HepG2 (cell line): ENCODE data around the gene KLHL11. TPM values are rescaled to one million over a fixed set of nuclear protein-coding genes. Genes with fewer than 3 reads are reported as not detected.

Source experiments
- ARID2 ChIP-seq: sonication (generic); formaldehyde crosslinking; IDR thresholded peaks from 2 replicates; pipeline ENCODE4 v1.8.1; 2022; ENCODE audit warnings: mild to moderate bottlenecking, missing genetic modification reagents, borderline replicate concordance
- ARNT2 ChIP-seq: sonication (generic); formaldehyde crosslinking; IDR thresholded peaks from 2 replicates; pipeline ENCODE4 v1.8.0; 2022; ENCODE audit warnings: mild to moderate bottlenecking, low read depth, missing genetic modification reagents, moderate library complexity
- CAMTA2 ChIP-seq: sonication (generic); formaldehyde crosslinking; IDR thresholded peaks from 2 replicates; pipeline ENCODE4 v1.4.0; 2020; ENCODE audit warnings: mild to moderate bottlenecking, missing genetic modification reagents, borderline replicate concordance
- JDP2 ChIP-seq: sonication (generic); formaldehyde crosslinking; IDR thresholded peaks from 2 replicates; pipeline ENCODE4 v1.8.1; 2022; ENCODE audit warnings: missing genetic modification reagents, borderline replicate concordance
- MAF1 ChIP-seq: sonication (generic); formaldehyde crosslinking; IDR thresholded peaks from 2 replicates; pipeline ENCODE4 v1.5.0; 2020; ENCODE audit warnings: missing genetic modification reagents, borderline replicate concordance
- MAZ ChIP-seq, 2 experiments: sonication (generic) in 1 of 2; formaldehyde crosslinking in 1 of 2; IDR thresholded peaks; 2 replicates each; pipeline versions ENCODE4 v1.5.0 to v1.6.1; 2012 to 2020; ENCODE audit warnings: low read depth in 2 of 2, mild to moderate bottlenecking in 2 of 2, borderline replicate concordance in 1 of 2, improper control_type of control experiment in 1 of 2, low read length in 1 of 2, missing genetic modification reagents in 1 of 2, moderate library complexity in 1 of 2
- ONECUT2 ChIP-seq: sonication (generic); formaldehyde crosslinking; IDR thresholded peaks from 2 replicates; pipeline ENCODE4 v1.4.0; 2020; ENCODE audit warnings: missing genetic modification reagents
- PAX8 ChIP-seq: sonication (generic); formaldehyde crosslinking; IDR thresholded peaks from 2 replicates; pipeline ENCODE4 v1.8.0; 2022; ENCODE audit warnings: mild to moderate bottlenecking, missing genetic modification reagents, borderline replicate concordance
- RBM22 ChIP-seq: fragments of 200-400 bp; formaldehyde crosslinking; optimal IDR thresholded peaks from 2 replicates; pipeline ENCODE3; 2017; ENCODE audit warnings: mild to moderate bottlenecking, low read length, moderate library complexity
- SP1 ChIP-seq, 2 experiments: fragments of 450-650 bp in 1 of 2; sonication (generic) in 1 of 2; formaldehyde crosslinking in 1 of 2; IDR thresholded peaks; 2 replicates each; pipeline versions ENCODE4 v1.4.0 to v1.6.1; 2016 to 2020; ENCODE audit warnings: missing genetic modification reagents in 1 of 2
- TBX3 ChIP-seq: fragments of 450-650 bp; IDR thresholded peaks from 2 replicates; pipeline ENCODE4 v1.6.1; 2017; ENCODE audit warnings: antibody characterized with exemption, mild to moderate bottlenecking, inconsistent platforms, borderline replicate concordance
- TGIF2 ChIP-seq: IDR thresholded peaks from 2 replicates; pipeline ENCODE4 v1.6.1; 2016; ENCODE audit warnings: control low read depth, missing compliant biosample characterization
- YY1 ChIP-seq: IDR thresholded peaks from 2 replicates; pipeline ENCODE4 v1.6.1; 2011; ENCODE audit warnings: low read length, low read depth, moderate library complexity, mild to moderate bottlenecking; ENCODE audit not compliant: insufficient read depth, insufficient replicate concordance
- ZBED4 ChIP-seq: sonication (generic); formaldehyde crosslinking; IDR thresholded peaks from 2 replicates; pipeline ENCODE4 v1.4.0; 2020; ENCODE audit warnings: missing genetic modification reagents, borderline replicate concordance
- ZBTB34 ChIP-seq: sonication (generic); formaldehyde crosslinking; IDR thresholded peaks from 2 replicates; pipeline ENCODE4 v1.8.0; 2022; ENCODE audit warnings: mild to moderate bottlenecking, missing genetic modification reagents
- ZBTB39 ChIP-seq: sonication (generic); formaldehyde crosslinking; IDR thresholded peaks from 2 replicates; pipeline ENCODE4 v1.5.0; 2020; ENCODE audit warnings: missing genetic modification reagents
- ZSCAN12 ChIP-seq: sonication (generic); formaldehyde crosslinking; IDR thresholded peaks from 2 replicates; pipeline ENCODE4 v1.9.0; 2021; ENCODE audit warnings: mild to moderate bottlenecking, missing genetic modification reagents
- polyA plus RNA-seq, 8 experiments: library from polyadenylated mRNA; depleted of rRNA in 3 of 8; stranded (reverse) in 7 of 8; unstranded in 1 of 8; fragments of >200 nt; fragmentation: Illumina TruSeq in 4 of 8; extraction: Trizol in 4 of 8; gene quantifications; 2 replicates each; pipeline versions ENCODE4 v1.2.1 to v1.2.3, GENCODE V29; 2011 to 2016; ENCODE audit warnings: low read depth in 4 of 8, missing spikeins in 1 of 8, mixed read lengths in 1 of 8; ENCODE audit not compliant: insufficient read depth in 1 of 8
- total RNA-seq, 5 experiments: library from RNA; depleted of rRNA; stranded (reverse); fragments of >200 nt; fragmentation: Illumina TruSeq; extraction: Trizol; gene quantifications; 2 replicates each; pipeline ENCODE4 v1.2.3, GENCODE V29; 2016; ENCODE audit warnings: low read depth in 1 of 5
- TF ChIP-seq, protein P1 (sequence below): IDR thresholded peaks from 2 replicates; pipeline ENCODE4 v1.6.1; 2018; ENCODE audit warnings: missing genetic modification reagents, mild to moderate bottlenecking, missing compliant biosample characterization

The KLHL11 gene
- total and polyA plus RNA-seq, 2 of the 13 experiments (the other 11 are each of a cell fraction or from before 2014, with no cell fraction given), result 7.7 to 27.5 TPM

DNA sequence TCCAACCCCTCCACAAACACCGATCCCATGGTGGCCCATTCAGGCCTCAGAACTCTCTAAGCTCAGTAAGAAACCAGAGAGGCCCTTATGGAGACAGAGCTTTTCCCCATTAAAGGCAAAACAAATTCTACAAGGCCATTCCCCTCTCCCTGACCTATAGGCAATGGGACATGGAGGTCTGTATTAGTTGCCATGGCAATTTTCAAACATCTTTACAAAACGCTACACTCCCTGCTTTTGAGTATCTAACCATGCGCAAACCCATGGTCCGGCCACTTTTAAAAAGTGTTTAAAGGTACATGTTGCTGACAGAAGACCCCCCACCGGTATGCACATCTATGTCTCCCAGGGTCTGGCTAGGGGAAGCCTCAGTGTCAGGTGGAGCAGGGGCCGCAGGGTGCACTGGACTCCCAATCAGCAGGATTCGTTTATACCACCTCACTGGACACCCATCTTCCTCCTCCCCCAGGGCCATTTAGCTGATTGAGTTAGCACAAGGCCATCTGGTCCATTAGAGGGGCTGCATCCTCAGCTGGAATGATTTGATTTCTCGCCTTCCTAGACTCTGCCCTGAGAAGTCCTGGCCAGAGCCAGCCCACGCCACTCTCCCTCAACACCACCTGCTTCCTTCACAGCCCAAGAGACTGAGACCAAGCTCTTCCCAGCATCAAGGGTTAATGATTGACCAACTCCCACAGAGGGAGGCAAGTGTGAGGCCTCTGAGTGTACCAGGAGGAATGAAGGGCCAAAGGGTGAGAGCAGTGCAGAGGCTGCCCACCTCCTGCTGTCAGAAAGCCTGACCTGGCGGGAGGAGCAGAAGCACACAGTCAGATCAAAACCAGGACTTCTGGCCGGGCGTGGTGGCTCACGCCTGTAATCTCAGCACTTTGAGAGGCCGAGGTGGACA lies 42.7 kb upstream of the KLHL11 start (continued):
- TF ChIP-seq PAX8, result no peak
- peak; percentile 47; the same call in 1 of the 2 replicates for TF ChIP-seq MAZ (IDR thresholded peaks at IDR 0.05; ENCODE audit: borderline replicate concordance, low read depth, low read length)
- peak; percentile 69; the same call in 1 of the 2 replicates for TF ChIP-seq MAZ (CRISPR knock-in tag; IDR thresholded peaks at IDR 0.05; ENCODE audit: low read depth)
- no peak for TF ChIP-seq JDP2 (CRISPR knock-in tag)
- 0 out of 2 replicates have a peak, but pooled peaks have one; percentile 39 for TF ChIP-seq TBX3
- TF ChIP-seq ZBTB34, result no peak
- TF ChIP-seq ZSCAN12 (CRISPR knock-in tag), result no peak
- peak; percentile 52 for TF ChIP-seq RBM22
- TF ChIP-seq, protein P1, sequence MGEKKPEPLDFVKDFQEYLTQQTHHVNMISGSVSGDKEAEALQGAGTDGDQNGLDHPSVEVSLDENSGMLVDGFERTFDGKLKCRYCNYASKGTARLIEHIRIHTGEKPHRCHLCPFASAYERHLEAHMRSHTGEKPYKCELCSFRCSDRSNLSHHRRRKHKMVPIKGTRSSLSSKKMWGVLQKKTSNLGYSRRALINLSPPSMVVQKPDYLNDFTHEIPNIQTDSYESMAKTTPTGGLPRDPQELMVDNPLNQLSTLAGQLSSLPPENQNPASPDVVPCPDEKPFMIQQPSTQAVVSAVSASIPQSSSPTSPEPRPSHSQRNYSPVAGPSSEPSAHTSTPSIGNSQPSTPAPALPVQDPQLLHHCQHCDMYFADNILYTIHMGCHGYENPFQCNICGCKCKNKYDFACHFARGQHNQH (CRISPR knock-in tag), result peak; percentile 87
- no peak for TF ChIP-seq CAMTA2 (CRISPR knock-in tag)
- TF ChIP-seq ONECUT2, result no peak
- TF ChIP-seq ZBED4, result peak; percentile 48; the same call in 1 of the 2 replicates
- TF ChIP-seq TGIF2 (CRISPR knock-in tag), result peak; percentile 82
- TF ChIP-seq MAF1 (CRISPR knock-in tag), result no peak
- TF ChIP-seq YY1, result peak; percentile 25
- TF ChIP-seq ZBTB39 (CRISPR knock-in tag), result peak; percentile 41; the same call in 1 of the 2 replicates
- peak; percentile 21; the same call in 1 of the 2 replicates for TF ChIP-seq ARNT2 (CRISPR knock-in tag)
- no peak for TF ChIP-seq SP1 (IDR thresholded peaks at IDR 0.05)
- 0 out of 2 replicates have a peak, but pooled peaks have one; percentile 24 for TF ChIP-seq SP1 (CRISPR knock-in tag; IDR thresholded peaks at IDR 0.05)
- TF ChIP-seq ARID2 (CRISPR knock-in tag), result peak; percentile 33; the same call in 1 of the 2 replicates
